Adrenal gland (tissue), 12 donors: ENCODE data around the gene TNIP2. TPM values are rescaled to one million over a fixed set of nuclear protein-coding genes. Genes with fewer than 3 reads are reported as not detected.
A peak's percentile ranks its signal among the peaks of the same experiment; 100 is the strongest.

ENCODE experiments used
- DNase-seq, 7 donors: peaks; one replicate each; pipeline ENCODE4 v3.0.0-alpha.2; 2019 to 2020
- H3K27ac ChIP-seq, 5 donors: fragments of 200-600 bp; sonication (generic) in 4 of 5; 1 replicate in 3 of 5; 2 replicates in 2 of 5; pipeline versions ENCODE4 v1.5.1 to v1.8.0; 2016 to 2020; ENCODE audit warnings: mild to moderate bottlenecking in 1 of 5
- H3K27me3 ChIP-seq: fragments of 200-600 bp; 2 replicates; pipeline ENCODE4 v1.8.0; 2021
- H3K36me3 ChIP-seq, 2 donors: fragments of 200-600 bp; replicated peaks in 1 of 2; 1 replicate in 1 of 2; 2 replicates in 1 of 2; pipeline versions ENCODE4 v1.5.1 to v1.8.0; 2018 to 2022
- H3K4me1 ChIP-seq, 2 donors: fragments of 200-600 bp; replicated peaks in 1 of 2; 1 replicate in 1 of 2; 2 replicates in 1 of 2; pipeline versions ENCODE4 v1.5.1 to v1.8.0; 2018 to 2021
- H3K4me3 ChIP-seq, 4 donors: fragments of 200-600 bp; sonication (generic) in 3 of 4; one replicate each; pipeline ENCODE4 v1.5.1; 2016 to 2018
- H3K9me3 ChIP-seq, 3 donors: fragments of 200-600 bp; sonication (generic) in 1 of 3; replicated peaks in 1 of 3; 1 replicate in 2 of 3; 2 replicates in 1 of 3; pipeline versions ENCODE4 v1.5.1 to v1.8.0; 2016 to 2021
- CTCF ChIP-seq, 6 experiments: fragments of 450-650 bp in 4 of 6; fragments of 200-600 bp in 2 of 6; sonication (generic) in 1 of 6; IDR thresholded peaks; 1 replicate in 5 of 6; 2 replicates in 1 of 6; pipeline versions ENCODE4 v1.5.1 to v1.8.0; 2016 to 2021; ENCODE audit warnings: antibody characterized with exemption in 6 of 6, mild to moderate bottlenecking in 2 of 6, moderate library complexity in 1 of 6
- POLR2A ChIP-seq, 2 donors: fragments of 450-650 bp; IDR thresholded peaks; one replicate each; pipeline ENCODE4 v1.6.1; 2017; ENCODE audit warnings: antibody characterized with exemption in 2 of 2, mild to moderate bottlenecking in 2 of 2, moderate library complexity in 1 of 2
- WGBS, 4 donors: extraction: QIAGEN DNeasy Blood & Tissue Kit in 2 of 4; methylation state at CpG; one replicate each; pipeline versions ENCODE4 v1.1.5 to v1.1.7; 2013 to 2017; 5-methylcytosine and 5-hydroxymethylcytosine counted together
- intact Hi-C, 2 donors: fragments of 100-400 bp; cut with DNase I; formaldehyde crosslinking; loops; one replicate each; pipeline versions ENCODE4 v1.14.1 to v1.15.0; 2022 to 2023
- polyA plus RNA-seq, 3 donors: library from polyadenylated mRNA; stranded (reverse); fragments of 200-250 nt in 2 of 3; fragments of 350-450 nt in 1 of 3; fragmentation: Illumina TruSeq in 1 of 3; extraction: RNeasy Lipid Tissue Mini Kit (QIAGEN cat#74804) in 1 of 3; gene quantifications; one replicate each; pipeline ENCODE4 v1.2.3, GENCODE V29; 2013 to 2014
- total RNA-seq, 9 donors: library from RNA; depleted of rRNA in 4 of 9; stranded (reverse); fragments of >200 nt in 4 of 9; fragments of 120-200 nt in 1 of 9; fragmentation: NEBNext Ultra II Directional in 1 of 9; extraction: Animal tissue kit (Norgen Biotek cat#: 25700) in 1 of 9; gene quantifications; one replicate each; pipeline versions ENCODE4 v1.1.0 to v1.2.4, GENCODE V29; 2013 to 2023
- donor health status: healthy with polysubstance abuse.
- donor health status: Bipolar disorder and iron deficiency.
- donor health status: DM: yes; HTN: yes; CAD: no.
- donor health status: DM: no; HTN: no; CAD: no.
- donor health status: DM: no; HTN: no; CAD: no.
- donor health status: DM: yes; HTN: yes; CAD: no.

The TNIP2 gene
- total and polyA plus RNA-seq, 12 donors, result 7.8 to 57.7 (median 35.7) TPM

- WGBS, 4 donors, result 93 to 96% (median 93%) methylated on average over 23 to 28 of the region's 28 CpGs
- TF ChIP-seq CTCF (IDR thresholded peaks at IDR 0.05) (no peak), POLR2A (IDR thresholded peaks at IDR 0.05) (no peak)
Observed at GRCh38 chr4:2744576-2745270, 11.4 kb downstream of the TNIP2 start.

GRCh38 chr4:2743518-2744445, 12.4 kb downstream of the TNIP2 start:
- Histone ChIP-seq H3K27me3 (no peaks in the 10 kb centered on the region), H3K36me3 (peaks cover 0 to 48% of the 10 kb centered on the region in 2 donors), H3K4me1 (peaks cover 12 to 16% of the 10 kb centered on the region in 2 donors), H3K27ac (no peak overlapping the region), H3K4me3 (no peak overlapping the region), H3K9me3 (no peaks in the 10 kb centered on the region)
- TF ChIP-seq CTCF (IDR thresholded peaks at IDR 0.05) (no peak), POLR2A (IDR thresholded peaks at IDR 0.05) (no peak)
- peak in 1 of 7 donors; percentile 13 for DNase-seq
- WGBS, 4 donors, result 93 to 96% (median 95%) methylated on average over 20 to 21 of the region's 21 CpGs
- intact Hi-C loops, result no loop called here

More at GRCh38 chr4:2744576-2745270, 11.4 kb downstream of the TNIP2 start:
- H3K27ac ChIP-seq, result no peak overlapping the region
- peak in 1 of 7 donors; percentile 16 for DNase-seq
- H3K36me3 ChIP-seq, result peaks cover 0 to 48% of the 10 kb centered on the region in 2 donors
- no peaks in the 10 kb centered on the region for H3K27me3 ChIP-seq
- H3K4me3 ChIP-seq, result no peak overlapping the region
- no peaks in the 10 kb centered on the region for H3K9me3 ChIP-seq
- intact Hi-C loops, result no loop called here
- H3K4me1 ChIP-seq, result peaks cover 12 to 16% of the 10 kb centered on the region in 2 donors

- no peak overlapping the region for H3K27ac ChIP-seq
- H3K27me3 ChIP-seq, result no peaks in the 10 kb centered on the region
- no peaks in the 10 kb centered on the region for H3K9me3 ChIP-seq
- peak in 1 of 7 donors; percentile 11 for DNase-seq
- peaks cover 12 to 16% of the 10 kb centered on the region in 2 donors for H3K4me1 ChIP-seq
- no peak overlapping the region for H3K4me3 ChIP-seq
- H3K36me3 ChIP-seq, result peaks cover 0 to 48% of the 10 kb centered on the region in 2 donors
- intact Hi-C loops, result no loop called here
- no peak for TF ChIP-seq CTCF (IDR thresholded peaks at IDR 0.05)
- no peak for TF ChIP-seq POLR2A (IDR thresholded peaks at IDR 0.05)
- 83 to 96% (median 93%) methylated on average over 3 to 6 of the region's 6 CpGs for WGBS, 4 donors
Observed at GRCh38 chr4:2742823-2743517, 13.2 kb downstream of the TNIP2 start.
